ENCODE results near the gene PTPN22. TPM values are rescaled to one million over a fixed set of nuclear protein-coding genes. Genes with fewer than 3 reads are reported as not detected.

PTPN22 gene
- polyA plus RNA-seq, 3 donors, result 9.7 to 43.7 (median 29.7) TPM

GRCh38 chr1:113850127-113850796, 21.2 kb downstream of the PTPN22 start:
- Histone ChIP-seq H3K4me1 (ENCODE audit: control insufficient read depth in 1 of 2, insufficient read depth in 2 of 2, low read length in 2 of 2) (peaks cover 25 to 30% of the 10 kb centered on the region in 2 donors), H3K4me2 (replicated peaks; ENCODE audit: extremely low read depth, low read length, poor library complexity, severe bottlenecking) (no peak overlapping the region), H3K36me3 (replicated peaks in 1 of 2; ENCODE audit: control insufficient read depth in 1 of 2, insufficient read depth in 2 of 2, low read length in 2 of 2) (peaks cover 21 to 66% of the 10 kb centered on the region in 2 donors), H4K20me1 (ENCODE audit: insufficient read depth, low read length) (no peaks in the 10 kb centered on the region), H2AFZ (ENCODE audit: insufficient read depth, low read depth, low read length, poor library complexity, severe bottlenecking) (no peak overlapping the region), H3K4me3 (replicated peaks in 1 of 3; ENCODE audit: low read depth in 2 of 3, low read length in 3 of 3) (no peak overlapping the region), H3K9me3 (replicated peaks in 1 of 2; ENCODE audit: control insufficient read depth in 1 of 2, insufficient read depth in 1 of 2, low read length in 2 of 2) (peaks cover 0 to 4% of the 10 kb centered on the region in 2 donors), H3K9ac (ENCODE audit: insufficient read depth, low read length, poor library complexity, severe bottlenecking) (no peak overlapping the region), H3K79me2 (ENCODE audit: insufficient read depth, low read length) (peaks cover 10% of the 10 kb centered on the region), H3K27me3 (ENCODE audit: control insufficient read depth in 2 of 2, insufficient read depth in 2 of 2, low read length in 2 of 2) (no peaks in the 10 kb centered on the region), H3K27ac (ENCODE audit: low read depth in 1 of 2, low read length in 2 of 2) (peak overlapping the region in 1 of 2 donors; percentile 65)
- intact Hi-C loops (cut with micrococcal nuclease), result no loop called here
- peaks cover 7 to 17% (median 12%) of the 10 kb centered on the region in 7 donors for H3K9me3 Mint-ChIP-seq
- peaks cover 0 to 1% (median 0%) of the 10 kb centered on the region in 3 donors for H3K27me3 Mint-ChIP-seq (ENCODE audit: low read depth in 3 of 3)
- TF ChIP-seq, protein P1, sequence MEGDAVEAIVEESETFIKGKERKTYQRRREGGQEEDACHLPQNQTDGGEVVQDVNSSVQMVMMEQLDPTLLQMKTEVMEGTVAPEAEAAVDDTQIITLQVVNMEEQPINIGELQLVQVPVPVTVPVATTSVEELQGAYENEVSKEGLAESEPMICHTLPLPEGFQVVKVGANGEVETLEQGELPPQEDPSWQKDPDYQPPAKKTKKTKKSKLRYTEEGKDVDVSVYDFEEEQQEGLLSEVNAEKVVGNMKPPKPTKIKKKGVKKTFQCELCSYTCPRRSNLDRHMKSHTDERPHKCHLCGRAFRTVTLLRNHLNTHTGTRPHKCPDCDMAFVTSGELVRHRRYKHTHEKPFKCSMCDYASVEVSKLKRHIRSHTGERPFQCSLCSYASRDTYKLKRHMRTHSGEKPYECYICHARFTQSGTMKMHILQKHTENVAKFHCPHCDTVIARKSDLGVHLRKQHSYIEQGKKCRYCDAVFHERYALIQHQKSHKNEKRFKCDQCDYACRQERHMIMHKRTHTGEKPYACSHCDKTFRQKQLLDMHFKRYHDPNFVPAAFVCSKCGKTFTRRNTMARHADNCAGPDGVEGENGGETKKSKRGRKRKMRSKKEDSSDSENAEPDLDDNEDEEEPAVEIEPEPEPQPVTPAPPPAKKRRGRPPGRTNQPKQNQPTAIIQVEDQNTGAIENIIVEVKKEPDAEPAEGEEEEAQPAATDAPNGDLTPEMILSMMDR (IDR thresholded peaks at IDR 0.05), result no peak
- peaks cover 49 to 67% of the 10 kb centered on the region in 2 donors for H3K36me3 Mint-ChIP-seq
- H3K27ac Mint-ChIP-seq, result peak overlapping the region in 6 of 7 donors; percentile 14 to 88 (median 62)
- peaks cover 36% of the 10 kb centered on the region for H3K4me1 Mint-ChIP-seq
- no peak for DNase-seq
- no CpG with 5 or more reads among the region's 3 CpGs for WGBS (ENCODE audit: insufficient coverage)
- H3K4me3 Mint-ChIP-seq, result no peak overlapping the region

DNA sequence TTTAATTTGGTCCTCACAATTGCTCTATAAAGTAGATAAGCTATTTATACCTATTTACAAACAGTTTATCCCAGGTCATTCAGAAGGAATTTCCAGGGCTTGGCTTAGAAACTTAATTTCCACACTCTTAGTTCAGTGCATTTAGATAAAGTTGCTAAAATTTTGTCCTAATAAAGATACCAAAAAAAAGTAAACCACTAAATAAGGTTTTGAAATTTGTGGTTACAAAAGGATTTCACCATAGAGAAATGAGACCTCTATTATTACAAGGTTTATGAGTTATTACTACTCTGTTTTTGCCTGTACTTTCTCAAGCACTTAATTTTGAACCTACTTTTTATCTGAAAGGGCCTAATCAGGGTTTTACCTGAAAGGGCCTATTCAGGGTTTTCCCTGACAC, 22.4 kb downstream of the PTPN22 start:
- H2AFZ ChIP-seq (ENCODE audit: insufficient read depth, low read depth, low read length, poor library complexity, severe bottlenecking), result no peak overlapping the region
- peaks cover 17 to 20% of the 10 kb centered on the region in 2 donors for H3K4me1 ChIP-seq (ENCODE audit: control insufficient read depth in 1 of 2, insufficient read depth in 2 of 2, low read length in 2 of 2)
- no peak overlapping the region for H3K4me3 ChIP-seq (replicated peaks in 1 of 3; ENCODE audit: low read depth in 2 of 3, low read length in 3 of 3)
- peaks cover 0 to 4% of the 10 kb centered on the region in 2 donors for H3K9me3 ChIP-seq (replicated peaks in 1 of 2; ENCODE audit: control insufficient read depth in 1 of 2, insufficient read depth in 1 of 2, low read length in 2 of 2)
- peak overlapping the region in 1 of 2 donors; percentile 65 for H3K27ac ChIP-seq (ENCODE audit: low read depth in 1 of 2, low read length in 2 of 2)
- no peak overlapping the region for H3K4me3 Mint-ChIP-seq
- peaks cover 6% of the 10 kb centered on the region for H3K79me2 ChIP-seq (ENCODE audit: insufficient read depth, low read length)
- H3K27me3 ChIP-seq (ENCODE audit: control insufficient read depth in 2 of 2, insufficient read depth in 2 of 2, low read length in 2 of 2), result no peaks in the 10 kb centered on the region
- intact Hi-C loops (cut with micrococcal nuclease), result loop anchor here in 1 of 2 donors (5.0 kb wide), 1 partner anchor 38 kb away; the partner anchor contains the start of gene BCL2L15
- peaks cover 25% of the 10 kb centered on the region for H3K4me1 Mint-ChIP-seq
- H3K27me3 Mint-ChIP-seq (ENCODE audit: low read depth in 3 of 3), result peaks cover 0 to 1% (median 0%) of the 10 kb centered on the region in 3 donors
- H3K9me3 Mint-ChIP-seq, result peaks cover 7 to 17% (median 12%) of the 10 kb centered on the region in 7 donors
- H4K20me1 ChIP-seq (ENCODE audit: insufficient read depth, low read length), result no peaks in the 10 kb centered on the region
- TF ChIP-seq, protein P1 (IDR thresholded peaks at IDR 0.05), result no peak
- DNase-seq, result peak in 1 of 3 donors; percentile 53
- peaks cover 28 to 68% of the 10 kb centered on the region in 2 donors for H3K36me3 ChIP-seq (replicated peaks in 1 of 2; ENCODE audit: control insufficient read depth in 1 of 2, insufficient read depth in 2 of 2, low read length in 2 of 2)
- H3K36me3 Mint-ChIP-seq, result peaks cover 42 to 67% of the 10 kb centered on the region in 2 donors
- peak overlapping the region in 4 of 7 donors; percentile 59 to 74 (median 71) for H3K27ac Mint-ChIP-seq
- H3K4me2 ChIP-seq (replicated peaks; ENCODE audit: extremely low read depth, low read length, poor library complexity, severe bottlenecking), result peak overlapping the region; percentile 25
- H3K9ac ChIP-seq (ENCODE audit: insufficient read depth, low read length, poor library complexity, severe bottlenecking), result no peak overlapping the region

Measured in CD14-positive monocyte (primary cell).